ENCODE measurements around the gene PRDX6. TPM values are rescaled to one million over a fixed set of nuclear protein-coding genes. Genes with fewer than 3 reads are reported as not detected.

PRDX6 gene
- total and polyA plus RNA-seq, 4 donors, result 170 to 347 (median 246) TPM

- Histone ChIP-seq H3K36me3 (ENCODE audit: control insufficient read depth in 4 of 4, insufficient read depth in 4 of 4, low read length in 4 of 4) (no peaks in the 10 kb centered on the region), H3K4me3 (no peak overlapping the region), H3K4me1 (ENCODE audit: control insufficient read depth in 5 of 5, insufficient read depth in 5 of 5, low read length in 5 of 5) (no peaks in the 10 kb centered on the region), H3K9me3 (ENCODE audit: control insufficient read depth in 4 of 4, insufficient read depth in 3 of 4, low read length in 3 of 4) (peaks cover 3 to 6% (median 4%) of the 10 kb centered on the region in 4 donors), H3K27ac (ENCODE audit: low read depth in 1 of 2, low read length in 1 of 2) (no peak overlapping the region), H3K27me3 (ENCODE audit: control insufficient read depth in 3 of 3, insufficient read depth in 3 of 3, low read length in 2 of 3) (no peaks in the 10 kb centered on the region), H3K9ac (ENCODE audit: insufficient read depth in 1 of 2, low read length in 2 of 2) (no peak overlapping the region)
- DNase-seq (no peak), ATAC-seq (ENCODE audit: insufficient read depth, low FRiP score) (no peak)
- no peak for TF ChIP-seq CTCF (IDR thresholded peaks at IDR 0.05; ENCODE audit: control extremely low read depth, extremely low read depth)
- WGBS, 2 donors, result 92 to 94% methylated on average over 4 of the region's 4 CpGs
These were observed 9.7 kb upstream of the PRDX6 start for GRCh38 chr1:173467426-173467825.

- H3K9ac ChIP-seq (ENCODE audit: insufficient read depth in 1 of 2, low read length in 2 of 2), result no peak overlapping the region
These were observed 7.5 kb upstream of the PRDX6 start for GRCh38 chr1:173469656-173470055.

GRCh38 chr1:173470608-173471007 lies 6.5 kb upstream of the PRDX6 start:
- H3K36me3 ChIP-seq (ENCODE audit: control insufficient read depth in 4 of 4, insufficient read depth in 4 of 4, low read length in 4 of 4), result no peaks in the 10 kb centered on the region
- TF ChIP-seq CTCF (IDR thresholded peaks at IDR 0.05; ENCODE audit: control extremely low read depth, extremely low read depth), result no peak
- ATAC-seq (ENCODE audit: insufficient read depth, low FRiP score) (no peak), DNase-seq (no peak)
- peaks cover 0 to 4% (median 3%) of the 10 kb centered on the region in 4 donors for H3K9me3 ChIP-seq (ENCODE audit: control insufficient read depth in 4 of 4, insufficient read depth in 3 of 4, low read length in 3 of 4)
- no peak overlapping the region for H3K27ac ChIP-seq (ENCODE audit: low read depth in 1 of 2, low read length in 1 of 2)
- 94 to 97% methylated on average over 4 of the region's 4 CpGs for WGBS, 2 donors
- H3K27me3 ChIP-seq (ENCODE audit: control insufficient read depth in 3 of 3, insufficient read depth in 3 of 3, low read length in 2 of 3), result no peaks in the 10 kb centered on the region
- peaks cover 0 to 20% (median 2%) of the 10 kb centered on the region in 5 donors for H3K4me1 ChIP-seq (ENCODE audit: control insufficient read depth in 5 of 5, insufficient read depth in 5 of 5, low read length in 5 of 5)
- no peak overlapping the region for H3K9ac ChIP-seq (ENCODE audit: insufficient read depth in 1 of 2, low read length in 2 of 2)
- no peak overlapping the region for H3K4me3 ChIP-seq

More at GRCh38 chr1:173469656-173470055, 7.5 kb upstream of the PRDX6 start:
- no peak for DNase-seq
- Histone ChIP-seq H3K4me1 (ENCODE audit: control insufficient read depth in 5 of 5, insufficient read depth in 5 of 5, low read length in 5 of 5) (peaks cover 0 to 12% (median 0%) of the 10 kb centered on the region in 5 donors), H3K36me3 (ENCODE audit: control insufficient read depth in 4 of 4, insufficient read depth in 4 of 4, low read length in 4 of 4) (no peaks in the 10 kb centered on the region), H3K27ac (ENCODE audit: low read depth in 1 of 2, low read length in 1 of 2) (no peak overlapping the region), H3K4me3 (no peak overlapping the region), H3K9me3 (ENCODE audit: control insufficient read depth in 4 of 4, insufficient read depth in 3 of 4, low read length in 3 of 4) (peaks cover 0 to 6% (median 4%) of the 10 kb centered on the region in 4 donors), H3K27me3 (ENCODE audit: control insufficient read depth in 3 of 3, insufficient read depth in 3 of 3, low read length in 2 of 3) (no peaks in the 10 kb centered on the region)
- no peak for ATAC-seq (ENCODE audit: insufficient read depth, low FRiP score)
- no peak for TF ChIP-seq CTCF (IDR thresholded peaks at IDR 0.05; ENCODE audit: control extremely low read depth, extremely low read depth)
- 94 to 97% methylated on average over 3 of the region's 3 CpGs for WGBS, 2 donors

- no peak for DNase-seq
These were observed 3.5 kb upstream of the PRDX6 start for GRCh38 chr1:173473599-173474011.

More at GRCh38 chr1:173473599-173474011, 3.5 kb upstream of the PRDX6 start:
- H3K9me3 ChIP-seq (ENCODE audit: control insufficient read depth in 4 of 4, insufficient read depth in 3 of 4, low read length in 3 of 4), result peaks cover 0 to 4% (median under 1%) of the 10 kb centered on the region in 4 donors
- no peak overlapping the region for H3K9ac ChIP-seq (ENCODE audit: insufficient read depth in 1 of 2, low read length in 2 of 2)
- no peaks in the 10 kb centered on the region for H3K36me3 ChIP-seq (ENCODE audit: control insufficient read depth in 4 of 4, insufficient read depth in 4 of 4, low read length in 4 of 4)
- peaks cover 2 to 33% (median 8%) of the 10 kb centered on the region in 5 donors for H3K4me1 ChIP-seq (ENCODE audit: control insufficient read depth in 5 of 5, insufficient read depth in 5 of 5, low read length in 5 of 5)
- no peak for ATAC-seq (ENCODE audit: insufficient read depth, low FRiP score)
- 59 to 78% methylated on average over 2 of the region's 2 CpGs for WGBS, 2 donors
- H3K27ac ChIP-seq (ENCODE audit: low read depth in 1 of 2, low read length in 1 of 2), result no peak overlapping the region
- H3K4me3 ChIP-seq, result no peak overlapping the region
- no peaks in the 10 kb centered on the region for H3K27me3 ChIP-seq (ENCODE audit: control insufficient read depth in 3 of 3, insufficient read depth in 3 of 3, low read length in 2 of 3)
- TF ChIP-seq CTCF (IDR thresholded peaks at IDR 0.05; ENCODE audit: control extremely low read depth, extremely low read depth), result no peak
